Measurements from ENCODE around the gene RNF157.

Gene RNF157

GRCh38 chr17:76272541-76273444 is 32.5 kb upstream of the RNF157 start:
- Histone ChIP-seq H3K4me3 (ENCODE audit: severe bottlenecking) (no peak overlapping the region), H3K4me1 (ENCODE audit: insufficient read depth, poor library complexity, severe bottlenecking) (peaks cover 10% of the 10 kb centered on the region)
- no peak for ATAC-seq (ENCODE audit: low read depth)

GRCh38 chr17:76271669-76272540 is 31.6 kb upstream of the RNF157 start:
- H3K36me3 ChIP-seq (ENCODE audit: low read depth): peaks cover 21% of the 10 kb centered on the region
- no peaks in the 10 kb centered on the region for H3K27me3 ChIP-seq (ENCODE audit: insufficient read depth, poor library complexity, severe bottlenecking)
- TF ChIP-seq CTCF (IDR thresholded peaks at IDR 0.05; ENCODE audit: poor library complexity, severe bottlenecking): no peak
- no peak overlapping the region for H3K27ac ChIP-seq (ENCODE audit: poor library complexity, severe bottlenecking)
- no peak for DNase-seq (ENCODE audit: low spot score)
- no peak for ATAC-seq (ENCODE audit: low read depth)
- H3K4me1 ChIP-seq (ENCODE audit: insufficient read depth, poor library complexity, severe bottlenecking): peaks cover 17% of the 10 kb centered on the region
- H3K4me3 ChIP-seq (ENCODE audit: severe bottlenecking): no peak overlapping the region
- H3K9me3 ChIP-seq (ENCODE audit: severe bottlenecking): no peaks in the 10 kb centered on the region

More at GRCh38 chr17:76272541-76273444, 32.5 kb upstream of the RNF157 start:
- Histone ChIP-seq H3K36me3 (ENCODE audit: low read depth) (peaks cover 16% of the 10 kb centered on the region), H3K9me3 (ENCODE audit: severe bottlenecking) (no peaks in the 10 kb centered on the region), H3K27ac (ENCODE audit: poor library complexity, severe bottlenecking) (no peak overlapping the region), H3K27me3 (ENCODE audit: insufficient read depth, poor library complexity, severe bottlenecking) (no peaks in the 10 kb centered on the region)
- no peak for TF ChIP-seq CTCF (IDR thresholded peaks at IDR 0.05; ENCODE audit: poor library complexity, severe bottlenecking)
- no peak for DNase-seq (ENCODE audit: low spot score)

- no peak overlapping the region for H3K4me3 ChIP-seq (ENCODE audit: severe bottlenecking)
- no peaks in the 10 kb centered on the region for H3K27me3 ChIP-seq (ENCODE audit: insufficient read depth, poor library complexity, severe bottlenecking)
- peaks cover 22% of the 10 kb centered on the region for H3K4me1 ChIP-seq (ENCODE audit: insufficient read depth, poor library complexity, severe bottlenecking)
- no peak overlapping the region for H3K27ac ChIP-seq (ENCODE audit: poor library complexity, severe bottlenecking)
- H3K9me3 ChIP-seq (ENCODE audit: severe bottlenecking): no peaks in the 10 kb centered on the region
- no peak for ATAC-seq (ENCODE audit: low read depth)
- no peak for DNase-seq (ENCODE audit: low spot score)
- peaks cover 21% of the 10 kb centered on the region for H3K36me3 ChIP-seq (ENCODE audit: low read depth)
- no peak for TF ChIP-seq CTCF (IDR thresholded peaks at IDR 0.05; ENCODE audit: poor library complexity, severe bottlenecking)
Measured at GRCh38 chr17:76270770-76271668, 30.7 kb upstream of the RNF157 start.

GRCh38 chr17:76270127-76270592 is 29.9 kb upstream of the RNF157 start:
- H3K27ac ChIP-seq (ENCODE audit: poor library complexity, severe bottlenecking): no peak overlapping the region
- H3K4me1 ChIP-seq (ENCODE audit: insufficient read depth, poor library complexity, severe bottlenecking): peaks cover 22% of the 10 kb centered on the region
- H3K27me3 ChIP-seq (ENCODE audit: insufficient read depth, poor library complexity, severe bottlenecking): no peaks in the 10 kb centered on the region
- H3K9me3 ChIP-seq (ENCODE audit: severe bottlenecking): no peaks in the 10 kb centered on the region
- no peak for DNase-seq (ENCODE audit: low spot score)
- no peak overlapping the region for H3K4me3 ChIP-seq (ENCODE audit: severe bottlenecking)
- no peak for TF ChIP-seq CTCF (IDR thresholded peaks at IDR 0.05; ENCODE audit: poor library complexity, severe bottlenecking)
- peaks cover 21% of the 10 kb centered on the region for H3K36me3 ChIP-seq (ENCODE audit: low read depth)
- no peak for ATAC-seq (ENCODE audit: low read depth)
